HG03064 (cell line): ENCODE measurements around the gene AXIN2.

Source experiments
- ATAC-seq: cut with Tn5 transposase; IDR thresholded peaks from one replicate; pipeline ENCODE4 v1.9.1; 2021; ENCODE audit warnings: low read depth; ENCODE audit not compliant: unreplicated experiment

Gene AXIN2

GRCh38 chr17:65556014-65556909 is 5.2 kb downstream of the AXIN2 start:
- no peak for ATAC-seq

- ATAC-seq = no peak
Observed at GRCh38 chr17:65554553-65555223, 6.8 kb downstream of the AXIN2 start.

- no peak for ATAC-seq
Observed at GRCh38 chr17:65553646-65554552, 7.5 kb downstream of the AXIN2 start.

GRCh38 chr17:65553009-65553645 is 8.3 kb downstream of the AXIN2 start:
- ATAC-seq = no peak

- no peak for ATAC-seq
Observed at GRCh38 chr17:65552214-65552613, 9.2 kb downstream of the AXIN2 start.

- ATAC-seq = no peak
Observed at GRCh38 chr17:65551267-65552040, 10.0 kb downstream of the AXIN2 start.

- no peak for ATAC-seq
Observed at GRCh38 chr17:65550758-65551157, 10.7 kb downstream of the AXIN2 start.

GRCh38 chr17:65550075-65550662 is 11.3 kb downstream of the AXIN2 start:
- no peak for ATAC-seq

- no peak for ATAC-seq
Observed at GRCh38 chr17:65548269-65548969, 13.0 kb downstream of the AXIN2 start.

GRCh38 chr17:65547253-65547670 is 14.2 kb downstream of the AXIN2 start:
- no peak for ATAC-seq

- ATAC-seq = no peak
Observed at GRCh38 chr17:65546579-65546978, 14.9 kb downstream of the AXIN2 start.

GRCh38 chr17:65545705-65546523 is 15.5 kb downstream of the AXIN2 start:
- no peak for ATAC-seq

GRCh38 chr17:65544672-65545071 is 16.8 kb downstream of the AXIN2 start:
- ATAC-seq = no peak

GRCh38 chr17:65542610-65543009 is 18.8 kb downstream of the AXIN2 start:
- no peak for ATAC-seq

- no peak for ATAC-seq
Observed at GRCh38 chr17:65542067-65542466, 19.4 kb downstream of the AXIN2 start.

GRCh38 chr17:65541453-65541852 is 20.0 kb downstream of the AXIN2 start:
- no peak for ATAC-seq

- ATAC-seq = no peak
Observed at GRCh38 chr17:65539630-65540266, 21.7 kb downstream of the AXIN2 start.
